DMS79 (cell line): Measurements from ENCODE around the gene RASA4.
"Not testable (repeated sequence)": the region's sequence is repeated elsewhere in the genome, so short reads cannot be mapped to it uniquely, and the experiment has no call there.

Experiments used
- DNase-seq: peaks from one replicate; lab custom pipeline; 2025; lab: John Stamatoyannopoulos, UW

Gene RASA4

GRCh38 chr7:102616507-102617125 is at the start of gene RASA4:
Gene RASA4 (minus strand): TSS chr7:102616756. CDS start chr7:102616689, 67 bp downstream.
- not testable (repeated sequence) for DNase-seq

- DNase-seq: not testable (repeated sequence)
These were observed 48.2 kb upstream of the RASA4 start for GRCh38 chr7:102664765-102665164.

GRCh38 chr7:102649924-102650323 is 33.4 kb upstream of the RASA4 start, which contains the start of gene SPDYE2B:
Gene SPDYE2B (plus strand): TSS chr7:102650319. CDS start chr7:102652349, 2,030 bp downstream.
- not testable (repeated sequence) for DNase-seq

- not testable (repeated sequence) for DNase-seq
These were observed 31.3 kb upstream of the RASA4 start for GRCh38 chr7:102647813-102648212.

- DNase-seq: not testable (repeated sequence)
These were observed 26.8 kb upstream of the RASA4 start for GRCh38 chr7:102643404-102643803.

GRCh38 chr7:102642691-102643090 is 26.1 kb upstream of the RASA4 start, which contains the start of gene UPK3BL1:
Gene UPK3BL1 (minus strand): TSS chr7:102642791. CDS start chr7:102642741, 50 bp downstream.
- not testable (repeated sequence) for DNase-seq

GRCh38 chr7:102638848-102639247 is 22.3 kb upstream of the RASA4 start:
- DNase-seq: not testable (repeated sequence)

- not testable (repeated sequence) for DNase-seq
These were observed 20.4 kb upstream of the RASA4 start for GRCh38 chr7:102636956-102637355.

GRCh38 chr7:102635354-102635753 is 18.8 kb upstream of the RASA4 start:
- DNase-seq: not testable (repeated sequence)

- not testable (repeated sequence) for DNase-seq
These were observed 17.7 kb upstream of the RASA4 start for GRCh38 chr7:102634299-102634698.

GRCh38 chr7:102630622-102631021 is 14.1 kb upstream of the RASA4 start:
- DNase-seq: not testable (repeated sequence)

- not testable (repeated sequence) for DNase-seq
These were observed 10.8 kb upstream of the RASA4 start for GRCh38 chr7:102627271-102627904.

GRCh38 chr7:102618122-102618521 is 1.6 kb upstream of the RASA4 start:
- DNase-seq: not testable (repeated sequence)

- not testable (repeated sequence) for DNase-seq
These were observed 626 bp downstream of the RASA4 start for GRCh38 chr7:102615930-102616329.

- not testable (repeated sequence) for DNase-seq
These were observed 1.7 kb downstream of the RASA4 start for GRCh38 chr7:102614873-102615272.

- DNase-seq: not testable (repeated sequence)
These were observed 2.2 kb downstream of the RASA4 start for GRCh38 chr7:102614346-102614697.

GRCh38 chr7:102613575-102614345 is 2.8 kb downstream of the RASA4 start:
- DNase-seq: not testable (repeated sequence)

- DNase-seq: not testable (repeated sequence)
These were observed 4.8 kb downstream of the RASA4 start for GRCh38 chr7:102611675-102612325.

- DNase-seq: not testable (repeated sequence)
These were observed 5.4 kb downstream of the RASA4 start for GRCh38 chr7:102611013-102611674.

GRCh38 chr7:102610441-102610840 is 6.1 kb downstream of the RASA4 start:
- not testable (repeated sequence) for DNase-seq

GRCh38 chr7:102609734-102610133 is 6.8 kb downstream of the RASA4 start:
- DNase-seq: not testable (repeated sequence)
